HEK293T (cell line): ENCODE measurements around the gene TRHDE.

Source experiments
- ARNT ChIP-seq: fragments of 450-650 bp; IDR thresholded peaks from 2 replicates; pipeline ENCODE4 v1.6.1; 2017; ENCODE audit warnings: mild to moderate bottlenecking
- ELF4 ChIP-seq: fragments of 450-650 bp; IDR thresholded peaks from 2 replicates; pipeline ENCODE4 v1.6.1; 2017; ENCODE audit warnings: antibody characterized with exemption
- FOXK2 ChIP-seq: fragments of 450-650 bp; IDR thresholded peaks from 2 replicates; pipeline ENCODE4 v1.6.1; 2016; ENCODE audit warnings: mild to moderate bottlenecking
- SUZ12 ChIP-seq: fragments of 450-650 bp; IDR thresholded peaks from 2 replicates; pipeline ENCODE4 v1.6.1; 2016; ENCODE audit warnings: mild to moderate bottlenecking
- TARDBP ChIP-seq: fragments of 450-650 bp; IDR thresholded peaks from 2 replicates; pipeline ENCODE4 v1.6.1; 2016
- ZNF384 ChIP-seq: fragments of 450-650 bp; IDR thresholded peaks from 2 replicates; pipeline ENCODE4 v1.6.1; 2016

GRCh38 chr12:72267974-72268373 is 4.2 kb upstream of the TRHDE start:
- TF ChIP-seq TARDBP (no peak), FOXK2 (no peak), ARNT (no peak), ELF4 (no peak), SUZ12 (no peak), ZNF384 (no peak)
